Neural cell (in vitro differentiated cells): ENCODE results near the gene MMS19.

Experiments used
- CTCF ChIP-seq: fragments of 450-650 bp; IDR thresholded peaks from 2 replicates; pipeline ENCODE4 v1.5.1; 2014; ENCODE audit warnings: antibody characterized with exemption, mild to moderate bottlenecking, moderate library complexity; ENCODE audit not compliant: poor library complexity, severe bottlenecking
- EP300 ChIP-seq: fragments of 450-650 bp; conservative IDR thresholded peaks from 2 replicates; pipeline ENCODE4 v1.6.1; 2014; ENCODE audit warnings: antibody characterized with exemption, mild to moderate bottlenecking, moderate library complexity; ENCODE audit not compliant: poor library complexity, severe bottlenecking
- EZH2 ChIP-seq: fragments of 200-600, 300-800 bp; shearing (Covaris generic), sonication (generic); IDR thresholded peaks from 2 replicates; pipeline ENCODE4 v1.6.1; 2014; ENCODE audit warnings: antibody characterized with exemption, low read length, borderline replicate concordance, mild to moderate bottlenecking; ENCODE audit not compliant: insufficient read depth, poor library complexity, severe bottlenecking
- MXI1 ChIP-seq: fragments of 450-650 bp; conservative IDR thresholded peaks from 2 replicates; pipeline ENCODE4 v1.6.1; 2014; ENCODE audit warnings: antibody characterized with exemption, mild to moderate bottlenecking; ENCODE audit not compliant: poor library complexity, severe bottlenecking
- POLR2AphosphoS5 ChIP-seq: IDR thresholded peaks from 2 replicates; pipeline ENCODE4 v1.6.1; 2012
- RAD21 ChIP-seq: fragments of 450-650 bp; conservative IDR thresholded peaks from 2 replicates; pipeline ENCODE4 v1.6.1; 2014; ENCODE audit warnings: antibody characterized with exemption, mild to moderate bottlenecking, moderate library complexity
- REST ChIP-seq: IDR thresholded peaks from 2 replicates; pipeline ENCODE4 v1.6.1; 2012; ENCODE audit warnings: borderline replicate concordance
- SMC3 ChIP-seq: fragments of 450-650 bp; conservative IDR thresholded peaks from 2 replicates; pipeline ENCODE4 v1.6.1; 2014; ENCODE audit warnings: antibody characterized with exemption, mild to moderate bottlenecking, moderate library complexity; ENCODE audit not compliant: poor library complexity
- TAF1 ChIP-seq: IDR thresholded peaks from 2 replicates; pipeline ENCODE4 v1.6.1; 2012; ENCODE audit warnings: low read depth

- TF ChIP-seq CTCF (no peak), EP300 (no peak), TAF1 (no peak), EZH2 (no peak), REST (no peak), RAD21 (no peak), POLR2AphosphoS5 (no peak), SMC3 (no peak), MXI1 (no peak)
Observed at GRCh38 chr10:97533888-97534287, 35.7 kb upstream of the MMS19 start.
